Stimulated activated CD8-positive, alpha-beta memory T cell treated with anti-CD3 and anti-CD28 coated beads, Interleukin-7, amount 100 ng/mL, for 48 hours (primary cell): ENCODE results near the gene VGLL2.

ENCODE experiments used
- DNase-seq, 2 donors: peaks; one replicate each; pipeline ENCODE4 v3.0.0-alpha.2; 2020; ENCODE audit warnings: low read depth in 1 of 2; ENCODE audit errors: extremely low read depth in 1 of 2

The VGLL2 gene

GRCh38 chr6:117267766-117268534 is 2.6 kb downstream of the VGLL2 start:
- no peak for DNase-seq

GRCh38 chr6:117268924-117269323 is 3.6 kb downstream of the VGLL2 start:
- DNase-seq = no peak

GRCh38 chr6:117269638-117270054 is 4.3 kb downstream of the VGLL2 start:
- DNase-seq = no peak

GRCh38 chr6:117270055-117270842 is 4.9 kb downstream of the VGLL2 start:
- DNase-seq = no peak

GRCh38 chr6:117270843-117271507 is 5.6 kb downstream of the VGLL2 start:
- no peak for DNase-seq

GRCh38 chr6:117272032-117272866 is 6.9 kb downstream of the VGLL2 start:
- DNase-seq = no peak

GRCh38 chr6:117272891-117273290 is 7.5 kb downstream of the VGLL2 start:
- DNase-seq = no peak

GRCh38 chr6:117275205-117275604 is 9.8 kb downstream of the VGLL2 start:
- DNase-seq = no peak

GRCh38 chr6:117275711-117276110 is 10.4 kb downstream of the VGLL2 start:
- no peak for DNase-seq

GRCh38 chr6:117276778-117277316 is 11.5 kb downstream of the VGLL2 start:
- no peak for DNase-seq

GRCh38 chr6:117280922-117281321 is 15.6 kb downstream of the VGLL2 start:
- DNase-seq = no peak

- no peak for DNase-seq
Measured at GRCh38 chr6:117288083-117288715, 22.8 kb downstream of the VGLL2 start.

- no peak for DNase-seq
Measured at GRCh38 chr6:117290173-117290846, 25.0 kb downstream of the VGLL2 start.

GRCh38 chr6:117298941-117299340 is 33.6 kb downstream of the VGLL2 start:
- no peak for DNase-seq

- no peak for DNase-seq
Measured at GRCh38 chr6:117303323-117303722, 38.0 kb downstream of the VGLL2 start.

- DNase-seq = no peak
Measured at GRCh38 chr6:117304446-117304845, 39.1 kb downstream of the VGLL2 start.

- DNase-seq = no peak
Measured at GRCh38 chr6:117306227-117306790, 41.0 kb downstream of the VGLL2 start.

- no peak for DNase-seq
Measured at GRCh38 chr6:117307655-117308054, 42.3 kb downstream of the VGLL2 start.

- no peak for DNase-seq
Measured at GRCh38 chr6:117309069-117309468, 43.7 kb downstream of the VGLL2 start.
